Esophagus mucosa (tissue), 1 donor: Measurements from ENCODE around the gene CBARP. TPM values are rescaled to one million over a fixed set of nuclear protein-coding genes. Genes with fewer than 3 reads are reported as not detected.
A peak's percentile ranks its signal among the peaks of the same experiment; 100 is the strongest.

Source experiments
- ATAC-seq: fragments of 200-7000 bp; cut with Tn5 transposase; one replicate; pipeline ENCODE4 v1.9.1; 2020
- total RNA-seq: library from RNA; stranded (reverse); gene quantifications from one replicate; pipeline ENCODE4 v1.2.4, GENCODE V29; 2023
- donor health status: DM: yes; HTN: yes; CAD: no.

CBARP gene
- total RNA-seq = 2.0 TPM

GRCh38 chr19:1237754-1238368, at the start of gene CBARP:
TSS of gene CBARP (minus strand) at chr19:1238005. CDS start at chr19:1236100, 1,905 bp downstream.
- no peak for ATAC-seq

GRCh38 chr19:1286487-1287353, 48.9 kb upstream of the CBARP start:
- ATAC-seq = no peak

GRCh38 chr19:1285737-1286360, 48.0 kb upstream of the CBARP start, which contains the start of gene EFNA2:
TSS of gene EFNA2 (plus strand) at chr19:1285873. CDS start at chr19:1286169, 296 bp downstream.
- ATAC-seq = no peak

GRCh38 chr19:1284979-1285736, 47.4 kb upstream of the CBARP start:
- no peak for ATAC-seq

- ATAC-seq = peak; percentile 15
These were observed 46.6 kb upstream of the CBARP start for GRCh38 chr19:1284293-1284978.

- ATAC-seq = peak; percentile 0
These were observed 46.1 kb upstream of the CBARP start for GRCh38 chr19:1283917-1284292.

GRCh38 chr19:1283207-1283916, 45.6 kb upstream of the CBARP start:
- ATAC-seq = no peak

- no peak for ATAC-seq
These were observed 44.9 kb upstream of the CBARP start for GRCh38 chr19:1282588-1283206.

- ATAC-seq = no peak
These were observed 43.9 kb upstream of the CBARP start for GRCh38 chr19:1281569-1282287.

GRCh38 chr19:1280636-1281568, 43.1 kb upstream of the CBARP start:
- no peak for ATAC-seq

GRCh38 chr19:1279782-1280341, 42.1 kb upstream of the CBARP start:
- ATAC-seq = peak; percentile 16

- no peak for ATAC-seq
These were observed 41.2 kb upstream of the CBARP start for GRCh38 chr19:1278713-1279660.

- no peak for ATAC-seq
These were observed 40.3 kb upstream of the CBARP start for GRCh38 chr19:1278074-1278473.

GRCh38 chr19:1277061-1277460, 39.3 kb upstream of the CBARP start:
- ATAC-seq = no peak

- ATAC-seq = no peak
These were observed 38.8 kb upstream of the CBARP start for GRCh38 chr19:1276628-1277022.

GRCh38 chr19:1275976-1276627, 38.3 kb upstream of the CBARP start:
- no peak for ATAC-seq
